ENCODE data around the gene DNAH11.

DNAH11 gene

GRCh38 chr7:21579341-21580072 is 36.7 kb downstream of the DNAH11 start:
- no peak for TF ChIP-seq CTCF (IDR thresholded peaks at IDR 0.05; ENCODE audit: low read depth, low read length, missing control alignments)

GRCh38 chr7:21580073-21580521 is 37.3 kb downstream of the DNAH11 start:
- no peak overlapping the region for H3K4me3 ChIP-seq (ENCODE audit: low read depth, low read length)
- no peak for TF ChIP-seq CTCF (IDR thresholded peaks at IDR 0.05; ENCODE audit: low read depth, low read length, missing control alignments)
- DNase-seq (ENCODE audit: low read depth) = no peak

More at GRCh38 chr7:21579341-21580072, 36.7 kb downstream of the DNAH11 start:
- no peak overlapping the region for H3K4me3 ChIP-seq (ENCODE audit: low read depth, low read length)
- DNase-seq (ENCODE audit: low read depth) = no peak

GRCh38 chr7:21585070-21585724 is 42.4 kb downstream of the DNAH11 start:
- no peak overlapping the region for H3K4me3 ChIP-seq (ENCODE audit: low read depth, low read length)
- TF ChIP-seq CTCF (IDR thresholded peaks at IDR 0.05; ENCODE audit: low read depth, low read length, missing control alignments) = no peak
- no peak for DNase-seq (ENCODE audit: low read depth)

GRCh38 chr7:21587139-21587784 is 44.4 kb downstream of the DNAH11 start:
- H3K4me3 ChIP-seq (ENCODE audit: low read depth, low read length) = no peak overlapping the region
- no peak for TF ChIP-seq CTCF (IDR thresholded peaks at IDR 0.05; ENCODE audit: low read depth, low read length, missing control alignments)
- no peak for DNase-seq (ENCODE audit: low read depth)

GRCh38 chr7:21596801-21597200 is 54.0 kb downstream of the DNAH11 start:
- no peak for DNase-seq (ENCODE audit: low read depth)
- no peak for TF ChIP-seq CTCF (IDR thresholded peaks at IDR 0.05; ENCODE audit: low read depth, low read length, missing control alignments)
- no peak overlapping the region for H3K4me3 ChIP-seq (ENCODE audit: low read depth, low read length)

GRCh38 chr7:21603462-21603861 is 60.6 kb downstream of the DNAH11 start:
- no peak for DNase-seq (ENCODE audit: low read depth)
- no peak for TF ChIP-seq CTCF (IDR thresholded peaks at IDR 0.05; ENCODE audit: low read depth, low read length, missing control alignments)
- no peak overlapping the region for H3K4me3 ChIP-seq (ENCODE audit: low read depth, low read length)
